CD14-positive monocyte (primary cell): ENCODE measurements around the gene RASIP1. TPM values are rescaled to one million over a fixed set of nuclear protein-coding genes. Genes with fewer than 3 reads are reported as not detected.

Experiments
- DNase-seq, 3 donors: peaks; one replicate each; pipeline ENCODE4 v3.0.0-alpha.2; 2011 to 2022
- H2AFZ ChIP-seq: 2 replicates; pipeline ENCODE4 v1.6.0; 2012; ENCODE audit warnings: mild to moderate bottlenecking, low read depth, low read length, inconsistent platforms; ENCODE audit not compliant: insufficient read depth, poor library complexity, severe bottlenecking
- H3K27ac ChIP-seq, 2 donors: 1 replicate in 1 of 2; 2 replicates in 1 of 2; pipeline ENCODE4 v1.5.1; 2012 to 2013; ENCODE audit warnings: low read length in 2 of 2, control low read depth in 1 of 2, inconsistent platforms in 1 of 2, low read depth in 1 of 2, mild to moderate bottlenecking in 1 of 2
- H3K27me3 ChIP-seq, 2 donors: one replicate each; pipeline versions ENCODE4 v1.6.0 to v1.6.1; 2011 to 2013; ENCODE audit warnings: low read length in 2 of 2; ENCODE audit not compliant: control insufficient read depth in 2 of 2, insufficient read depth in 2 of 2
- H3K36me3 ChIP-seq, 2 donors: replicated peaks in 1 of 2; 1 replicate in 1 of 2; 2 replicates in 1 of 2; pipeline versions ENCODE4 v1.5.1 to v1.6.1; 2012 to 2013; ENCODE audit warnings: low read length in 2 of 2, control low read depth in 1 of 2, inconsistent platforms in 1 of 2, mild to moderate bottlenecking in 1 of 2; ENCODE audit not compliant: insufficient read depth in 2 of 2, control insufficient read depth in 1 of 2
- H3K4me1 ChIP-seq, 2 donors: 1 replicate in 1 of 2; 2 replicates in 1 of 2; pipeline versions ENCODE4 v1.5.1 to v1.6.1; 2012 to 2013; ENCODE audit warnings: low read length in 2 of 2, control low read depth in 1 of 2, inconsistent platforms in 1 of 2, mild to moderate bottlenecking in 1 of 2, moderate library complexity in 1 of 2; ENCODE audit not compliant: insufficient read depth in 2 of 2, control insufficient read depth in 1 of 2
- H3K4me2 ChIP-seq: replicated peaks from 2 replicates; pipeline ENCODE3; 2012; ENCODE audit warnings: low read length, moderate library complexity, mild to moderate bottlenecking; ENCODE audit not compliant: poor library complexity, severe bottlenecking; ENCODE audit errors: extremely low read depth
- H3K4me3 ChIP-seq, 3 experiments: fragments of 200-600 bp in 1 of 3; sonication (generic) in 1 of 3; replicated peaks in 1 of 3; 1 replicate in 2 of 3; 2 replicates in 1 of 3; pipeline ENCODE4 v1.5.1; 2011 to 2013; ENCODE audit warnings: low read length in 3 of 3, mild to moderate bottlenecking in 3 of 3, control low read depth in 2 of 3, low read depth in 2 of 3, inconsistent platforms in 1 of 3, moderate library complexity in 1 of 3
- H3K79me2 ChIP-seq: 2 replicates; pipeline ENCODE4 v1.6.0; 2012; ENCODE audit warnings: mild to moderate bottlenecking, control low read depth, inconsistent platforms, low read length, moderate library complexity; ENCODE audit not compliant: insufficient read depth
- H3K9ac ChIP-seq: 2 replicates; pipeline ENCODE4 v1.6.0; 2017; ENCODE audit warnings: low read length, mild to moderate bottlenecking; ENCODE audit not compliant: insufficient read depth, poor library complexity, severe bottlenecking
- H3K9me3 ChIP-seq, 2 donors: replicated peaks in 1 of 2; 1 replicate in 1 of 2; 2 replicates in 1 of 2; pipeline versions ENCODE4 v1.5.1 to v1.6.1; 2012 to 2013; ENCODE audit warnings: low read length in 2 of 2, control low read depth in 1 of 2; ENCODE audit not compliant: control insufficient read depth in 1 of 2, insufficient read depth in 1 of 2
- H4K20me1 ChIP-seq: 2 replicates; pipeline ENCODE4 v1.6.0; 2012; ENCODE audit warnings: mild to moderate bottlenecking, low read length, control low read depth, moderate library complexity; ENCODE audit not compliant: insufficient read depth
- H3K27ac Mint-ChIP-seq, 7 donors: one replicate each; pipeline ENCODE4 v1.8.0; 2020; ENCODE audit warnings: mild to moderate bottlenecking in 7 of 7, mixed read lengths in 7 of 7, moderate library complexity in 6 of 7, inconsistent platforms in 2 of 7
- H3K27me3 Mint-ChIP-seq, 3 donors: one replicate each; pipeline ENCODE4 v1.8.0; 2021 to 2022; ENCODE audit warnings: low read depth in 3 of 3, mild to moderate bottlenecking in 3 of 3, mixed read lengths in 3 of 3, moderate library complexity in 3 of 3, inconsistent platforms in 1 of 3
- H3K36me3 Mint-ChIP-seq, 2 donors: one replicate each; pipeline ENCODE4 v1.8.0; 2020; ENCODE audit warnings: mixed read lengths in 2 of 2, inconsistent platforms in 1 of 2, mild to moderate bottlenecking in 1 of 2
- H3K4me1 Mint-ChIP-seq: one replicate; pipeline ENCODE4 v1.8.0; 2020; ENCODE audit warnings: mild to moderate bottlenecking, mixed read lengths
- H3K4me3 Mint-ChIP-seq, 2 donors: one replicate each; pipeline ENCODE4 v1.8.0; 2020; ENCODE audit warnings: mild to moderate bottlenecking in 2 of 2, mixed read lengths in 2 of 2, moderate library complexity in 1 of 2
- H3K9me3 Mint-ChIP-seq, 7 donors: one replicate each; pipeline ENCODE4 v1.8.0; 2020 to 2022; ENCODE audit warnings: mixed read lengths in 7 of 7, mild to moderate bottlenecking in 6 of 7, moderate library complexity in 6 of 7, inconsistent platforms in 2 of 7
- WGBS: methylation state at CpG from one replicate; pipeline ENCODE4 v1.1.5; 2013; ENCODE audit warnings: missing lambda C conversion rate; ENCODE audit not compliant: insufficient coverage; 5-methylcytosine and 5-hydroxymethylcytosine counted together
- intact Hi-C, 2 donors: fragments of 100-400 bp; cut with micrococcal nuclease; formaldehyde crosslinking; loops; one replicate each; pipeline versions ENCODE4 v1.15.0 to v1.15.1; 2023
- polyA plus RNA-seq, 3 donors: library from polyadenylated mRNA; depleted of rRNA in 1 of 3; unstranded in 2 of 3; stranded (reverse) in 1 of 3; fragments of 300-500 nt in 2 of 3; fragments of >200 nt in 1 of 3; fragmentation: Illumina TruSeq in 2 of 3; gene quantifications; 1 replicate in 2 of 3; 2 replicates in 1 of 3; pipeline ENCODE4 v1.2.3, GENCODE V29; 2012 to 2021
- TF ChIP-seq, protein P1 (sequence below): fragments of 200-600 bp; IDR thresholded peaks from one replicate; pipeline ENCODE4 v1.8.0; 2022; ENCODE audit warnings: antibody characterized with exemption, mild to moderate bottlenecking

RASIP1 gene
- polyA plus RNA-seq, 3 donors: 1.2 TPM; not detected in 2

DNA sequence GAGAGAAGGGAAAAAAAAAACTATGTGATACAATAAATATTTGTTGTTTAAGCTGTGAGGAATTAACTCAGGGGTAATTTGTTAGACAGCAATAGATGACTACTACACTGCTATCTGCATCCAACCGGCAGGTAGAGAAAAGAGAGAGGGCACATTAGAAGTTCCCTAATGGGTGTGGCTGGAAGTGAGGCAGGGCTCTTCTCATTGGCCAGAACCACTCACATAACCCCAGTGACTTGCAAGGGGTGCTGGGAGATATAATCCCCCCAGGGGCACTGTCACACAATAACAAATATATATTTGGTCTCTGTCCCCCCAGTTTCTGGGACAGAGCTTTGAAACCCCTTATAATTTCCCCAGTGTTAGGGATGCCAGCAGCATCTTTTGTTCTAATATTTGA lies 39.2 kb upstream of the RASIP1 start:
- no peaks in the 10 kb centered on the region for H3K79me2 ChIP-seq
- H3K9ac ChIP-seq: no peak overlapping the region
- H3K4me3 ChIP-seq: no peak overlapping the region
- peak overlapping the region in 2 of 7 donors; percentile 24 to 60 for H3K27ac Mint-ChIP-seq
- H3K4me1 Mint-ChIP-seq: peaks cover 25% of the 10 kb centered on the region
- H3K4me1 ChIP-seq: peaks cover 17% of the 10 kb centered on the region in 2 donors
- no peak overlapping the region for H3K4me3 Mint-ChIP-seq
- no peak for DNase-seq
- H4K20me1 ChIP-seq: no peaks in the 10 kb centered on the region
- no peak overlapping the region for H3K27ac ChIP-seq
- H3K9me3 ChIP-seq: no peaks in the 10 kb centered on the region
- no peaks in the 10 kb centered on the region for H3K9me3 Mint-ChIP-seq
- H3K27me3 Mint-ChIP-seq: peaks cover 0 to 12% (median 9%) of the 10 kb centered on the region in 3 donors
- H3K27me3 ChIP-seq: no peaks in the 10 kb centered on the region
- no peak overlapping the region for H3K4me2 ChIP-seq
- intact Hi-C loops: no loop called here
- TF ChIP-seq, protein P1, sequence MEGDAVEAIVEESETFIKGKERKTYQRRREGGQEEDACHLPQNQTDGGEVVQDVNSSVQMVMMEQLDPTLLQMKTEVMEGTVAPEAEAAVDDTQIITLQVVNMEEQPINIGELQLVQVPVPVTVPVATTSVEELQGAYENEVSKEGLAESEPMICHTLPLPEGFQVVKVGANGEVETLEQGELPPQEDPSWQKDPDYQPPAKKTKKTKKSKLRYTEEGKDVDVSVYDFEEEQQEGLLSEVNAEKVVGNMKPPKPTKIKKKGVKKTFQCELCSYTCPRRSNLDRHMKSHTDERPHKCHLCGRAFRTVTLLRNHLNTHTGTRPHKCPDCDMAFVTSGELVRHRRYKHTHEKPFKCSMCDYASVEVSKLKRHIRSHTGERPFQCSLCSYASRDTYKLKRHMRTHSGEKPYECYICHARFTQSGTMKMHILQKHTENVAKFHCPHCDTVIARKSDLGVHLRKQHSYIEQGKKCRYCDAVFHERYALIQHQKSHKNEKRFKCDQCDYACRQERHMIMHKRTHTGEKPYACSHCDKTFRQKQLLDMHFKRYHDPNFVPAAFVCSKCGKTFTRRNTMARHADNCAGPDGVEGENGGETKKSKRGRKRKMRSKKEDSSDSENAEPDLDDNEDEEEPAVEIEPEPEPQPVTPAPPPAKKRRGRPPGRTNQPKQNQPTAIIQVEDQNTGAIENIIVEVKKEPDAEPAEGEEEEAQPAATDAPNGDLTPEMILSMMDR: no peak
- H2AFZ ChIP-seq: no peak overlapping the region
- H3K36me3 ChIP-seq: no peaks in the 10 kb centered on the region
- WGBS: no CpG with 5 or more reads among the region's 1 CpG
- H3K36me3 Mint-ChIP-seq: no peaks in the 10 kb centered on the region

DNA sequence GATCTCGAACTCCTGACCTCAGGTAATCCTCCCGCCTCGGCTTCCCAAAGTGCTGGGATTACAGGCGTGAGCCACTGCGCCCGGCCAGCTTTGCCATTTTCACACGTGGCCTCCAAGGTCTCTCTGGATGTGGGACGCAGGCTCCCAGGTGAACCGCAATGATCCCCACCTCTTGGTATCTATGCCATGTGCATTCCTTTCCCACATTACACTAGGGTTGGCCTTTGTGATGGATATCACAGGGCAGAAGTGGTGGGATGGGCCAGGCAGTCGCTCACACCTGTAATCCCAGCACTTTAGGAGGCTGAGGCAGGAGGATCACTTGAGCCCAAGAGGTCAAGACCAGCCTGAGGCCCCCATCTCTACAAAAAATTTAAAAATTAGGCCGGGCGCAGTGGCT lies 37.3 kb upstream of the RASIP1 start:
- Histone ChIP-seq H3K4me1 (peaks cover 17% of the 10 kb centered on the region in 2 donors), H3K27me3 (no peaks in the 10 kb centered on the region), H4K20me1 (no peaks in the 10 kb centered on the region), H3K27ac (no peak overlapping the region), H2AFZ (no peak overlapping the region), H3K4me2 (no peak overlapping the region), H3K36me3 (no peaks in the 10 kb centered on the region), H3K9ac (no peak overlapping the region), H3K79me2 (no peaks in the 10 kb centered on the region), H3K9me3 (no peaks in the 10 kb centered on the region), H3K4me3 (no peak overlapping the region)
- Mint-ChIP-seq H3K36me3 (no peaks in the 10 kb centered on the region), H3K27ac (no peak overlapping the region), H3K9me3 (peaks cover 0 to 2% (median 0%) of the 10 kb centered on the region in 7 donors), H3K4me1 (peaks cover 25% of the 10 kb centered on the region), H3K27me3 (peaks cover 3 to 14% (median 5%) of the 10 kb centered on the region in 3 donors), H3K4me3 (no peak overlapping the region)
- intact Hi-C loops: no loop called here
- 95% methylated on average over 7 of the region's 12 CpGs for WGBS
- no peak for DNase-seq
- TF ChIP-seq, protein P1: no peak
